BLaER1 treated with 17β-estradiol and CSF1 and Interleukin-3, amounts not matched to agents 10 nM and 100 nM (cell line): ENCODE measurements around the gene TRIM2.

Experiments
- H3K27ac ChIP-seq, 11 experiments: shearing (Covaris generic); formaldehyde crosslinking; 2 replicates each; pipeline ENCODE4 v1.8.1; 2022
- H3K27me3 ChIP-seq, 11 experiments: shearing (Covaris generic); formaldehyde crosslinking; 2 replicates each; pipeline ENCODE4 v1.8.1; 2022
- H3K36me3 ChIP-seq, 11 experiments: shearing (Covaris generic); formaldehyde crosslinking; 2 replicates each; pipeline ENCODE4 v1.8.1; 2022
- H3K4me1 ChIP-seq, 10 experiments: shearing (Covaris generic); formaldehyde crosslinking; 2 replicates each; pipeline ENCODE4 v1.8.1; 2022
- H3K4me2 ChIP-seq, 11 experiments: shearing (Covaris generic); formaldehyde crosslinking; 2 replicates each; pipeline ENCODE4 v1.8.1; 2022
- H3K4me3 ChIP-seq, 10 experiments: shearing (Covaris generic); formaldehyde crosslinking; 2 replicates each; pipeline ENCODE4 v1.8.1; 2022
- H3K9ac ChIP-seq, 11 experiments: shearing (Covaris generic); formaldehyde crosslinking; 2 replicates each; pipeline ENCODE4 v1.8.1; 2022
- H3K9me3 ChIP-seq, 11 experiments: shearing (Covaris generic); formaldehyde crosslinking; replicated peaks in 1 of 11; 2 replicates each; pipeline ENCODE4 v1.8.1; 2022
- H4K20me1 ChIP-seq, 11 experiments: shearing (Covaris generic); formaldehyde crosslinking; 2 replicates each; pipeline ENCODE4 v1.8.1; 2022
- Cebpa-rat ChIP-seq, 11 experiments: shearing (Covaris generic); IDR thresholded peaks; 2 replicates each; pipeline ENCODE4 v1.8.1; 2022

Gene TRIM2

DNA sequence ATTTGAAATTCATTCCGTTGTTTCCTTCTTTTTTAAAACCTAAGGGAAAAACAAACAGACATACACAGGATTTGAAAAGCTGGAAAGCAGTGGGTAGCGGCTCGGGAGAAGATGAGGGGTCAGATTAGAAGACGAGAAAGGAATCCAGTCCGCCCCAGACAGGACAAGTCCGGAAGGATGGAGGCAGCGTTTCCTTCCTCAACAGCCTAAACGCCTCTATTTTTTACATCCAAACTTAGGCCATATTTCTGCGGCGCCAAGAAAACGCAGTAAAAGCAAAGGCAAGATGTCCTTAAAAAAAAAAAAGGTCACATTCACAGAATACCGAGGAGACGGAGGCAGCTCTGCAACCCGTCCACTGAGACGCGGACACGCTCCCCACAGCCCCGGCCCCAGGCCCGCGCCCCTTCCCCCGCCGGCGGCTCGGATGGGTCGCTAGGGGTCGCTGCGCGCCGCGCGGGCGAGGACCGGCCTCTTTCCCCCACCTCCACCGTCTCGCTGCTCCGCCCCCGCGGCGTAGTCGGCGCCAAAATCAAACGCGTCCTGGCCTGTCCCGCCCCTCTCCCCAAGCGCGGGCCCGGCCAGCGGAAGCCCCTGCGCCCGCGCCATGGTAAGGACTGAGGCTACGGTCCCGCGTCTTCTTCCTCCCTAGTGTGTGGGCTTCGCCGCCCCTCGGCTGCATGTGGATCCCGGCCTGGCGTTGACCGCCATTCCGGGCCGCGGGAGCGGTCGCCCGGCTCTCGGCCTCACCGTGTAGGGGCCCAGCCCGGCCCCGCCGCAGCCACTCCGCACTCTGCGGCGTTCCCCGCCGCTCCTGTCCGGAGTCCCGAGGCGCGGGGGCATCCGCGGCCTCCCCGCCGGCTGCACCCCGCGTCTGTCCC, 140.1 kb downstream of the TRIM2 start, which contains the start of gene MND1:
Gene MND1 (plus strand): TSS at position 558 of the 881 bp plus-strand sequence. CDS start 50 bp downstream, at position 608.
- H3K4me1 ChIP-seq, result peaks cover 60 to 84% (median 78%) of the 10 kb centered on the region in 10 experiments
- no peaks in the 10 kb centered on the region; a peak in 1 of 22 replicates for H3K27me3 ChIP-seq
- H3K9ac ChIP-seq, result peak within 1 kb of the TSS; percentile 69 to 98 (median 93)
- H3K27ac ChIP-seq, result peak within 1 kb of the TSS in 10 of 11 experiments; percentile 48 to 97 (median 96); a peak in 20 of 22 replicates
- H3K9me3 ChIP-seq, result 0 out of 22 replicates have a peak, but pooled peaks cover 0 to 5% (median 0%) of the 10 kb centered on the region in 11 experiments
- H3K4me2 ChIP-seq, result peak within 1 kb of the TSS; percentile 77 to 92 (median 87)
- peaks cover 0 to 5% (median 0%) of the 10 kb centered on the region in 11 experiments; a peak in 3 of 22 replicates for H3K36me3 ChIP-seq
- no peak for TF ChIP-seq Cebpa-rat (IDR thresholded peaks at IDR 0.05)
- H4K20me1 ChIP-seq, result no peaks in the 10 kb centered on the region
- H3K4me3 ChIP-seq, result peak within 1 kb of the TSS; percentile 71 to 93 (median 80)

- peak in 1 of 11 experiments; percentile 33; a peak in 1 of 22 replicates for TF ChIP-seq Cebpa-rat (IDR thresholded peaks at IDR 0.05)
- Histone ChIP-seq H3K4me1 (peaks cover 60 to 85% (median 78%) of the 10 kb centered on the region in 10 experiments), H3K27me3 (no peaks in the 10 kb centered on the region; a peak in 1 of 22 replicates), H3K27ac (peak overlapping the region in 10 of 11 experiments; percentile 48 to 97 (median 96); a peak in 20 of 22 replicates), H4K20me1 (no peaks in the 10 kb centered on the region), H3K9ac (peak overlapping the region; percentile 69 to 98 (median 93)), H3K9me3 (no peaks in the 10 kb centered on the region; a peak in 1 of 22 replicates), H3K4me2 (peak overlapping the region; percentile 77 to 92 (median 87)), H3K4me3 (peak overlapping the region; percentile 71 to 93 (median 80)), H3K36me3 (peaks cover 0 to 6% (median 2%) of the 10 kb centered on the region in 11 experiments; a peak in 8 of 22 replicates)
Measured at GRCh38 chr4:153345012-153345981, 141.1 kb downstream of the TRIM2 start.

- peak overlapping the region; percentile 71 to 93 (median 80); a peak in 17 of 20 replicates for H3K4me3 ChIP-seq
- no peaks in the 10 kb centered on the region; a peak in 1 of 22 replicates for H3K27me3 ChIP-seq
- H3K9ac ChIP-seq, result peak overlapping the region in 10 of 11 experiments; percentile 77 to 98 (median 94); a peak in 19 of 22 replicates
- H3K4me2 ChIP-seq, result peak overlapping the region; percentile 77 to 92 (median 87)
- peak overlapping the region in 9 of 11 experiments; percentile 83 to 97 (median 96); a peak in 18 of 22 replicates for H3K27ac ChIP-seq
- H3K4me1 ChIP-seq, result peaks cover 60 to 81% (median 73%) of the 10 kb centered on the region in 10 experiments
- H4K20me1 ChIP-seq, result no peaks in the 10 kb centered on the region
- TF ChIP-seq Cebpa-rat (IDR thresholded peaks at IDR 0.05), result no peak
- H3K36me3 ChIP-seq, result peaks cover 0 to 13% (median 7%) of the 10 kb centered on the region in 11 experiments; a peak in 8 of 22 replicates
- no peaks in the 10 kb centered on the region; a peak in 1 of 22 replicates for H3K9me3 ChIP-seq
Measured at GRCh38 chr4:153346031-153346430, 141.8 kb downstream of the TRIM2 start.

GRCh38 chr4:153346563-153346962, 142.3 kb downstream of the TRIM2 start:
- Histone ChIP-seq H3K27ac (peak overlapping the region in 8 of 11 experiments; percentile 9 to 97 (median 96); a peak in 13 of 22 replicates), H4K20me1 (no peaks in the 10 kb centered on the region), H3K9ac (peak overlapping the region in 9 of 11 experiments; percentile 12 to 98 (median 94); a peak in 15 of 22 replicates), H3K36me3 (peaks cover 0 to 16% (median 10%) of the 10 kb centered on the region in 11 experiments; a peak in 12 of 22 replicates), H3K4me1 (peaks cover 55 to 76% (median 68%) of the 10 kb centered on the region in 10 experiments), H3K9me3 (no peaks in the 10 kb centered on the region; a peak in 1 of 22 replicates), H3K27me3 (no peaks in the 10 kb centered on the region; a peak in 1 of 22 replicates), H3K4me2 (peak overlapping the region; percentile 20 to 92 (median 87); a peak in 21 of 22 replicates), H3K4me3 (peak overlapping the region in 7 of 10 experiments; percentile 71 to 93 (median 81); a peak in 10 of 20 replicates)
- no peak for TF ChIP-seq Cebpa-rat (IDR thresholded peaks at IDR 0.05)

DNA sequence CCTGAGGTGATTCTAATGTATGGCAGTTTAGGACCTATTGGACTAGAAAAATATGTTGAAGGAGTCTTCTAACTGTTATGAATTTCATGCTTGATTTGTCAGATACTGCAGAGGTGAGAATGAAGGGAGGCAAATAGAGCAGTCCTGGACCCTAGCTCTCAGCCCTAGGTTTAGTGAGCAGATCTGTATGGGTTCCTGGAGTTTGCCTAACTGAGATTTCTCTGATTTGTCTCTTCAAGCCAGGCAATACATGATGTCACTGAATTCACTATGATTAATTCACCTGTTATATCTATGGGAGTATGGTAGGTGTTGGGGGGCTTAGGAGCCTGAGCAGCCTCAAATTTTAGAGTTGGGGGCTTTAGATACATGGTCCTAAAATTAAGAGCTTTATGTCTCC, 142.9 kb downstream of the TRIM2 start:
- no peak for TF ChIP-seq Cebpa-rat (IDR thresholded peaks at IDR 0.05)
- Histone ChIP-seq H3K4me1 (peaks cover 49 to 70% (median 62%) of the 10 kb centered on the region in 10 experiments), H4K20me1 (no peaks in the 10 kb centered on the region), H3K36me3 (peaks cover 0 to 22% (median 16%) of the 10 kb centered on the region in 11 experiments; a peak in 13 of 22 replicates), H3K9ac (peak overlapping the region in 9 of 11 experiments; percentile 12 to 98 (median 94); a peak in 15 of 22 replicates), H3K27ac (peak overlapping the region in 7 of 11 experiments; percentile 9 to 97 (median 95); a peak in 10 of 22 replicates), H3K27me3 (no peaks in the 10 kb centered on the region; a peak in 1 of 22 replicates), H3K4me2 (peak overlapping the region; percentile 20 to 92 (median 87); a peak in 21 of 22 replicates), H3K4me3 (peak overlapping the region in 7 of 10 experiments; percentile 71 to 93 (median 81); a peak in 10 of 20 replicates), H3K9me3 (no peaks in the 10 kb centered on the region; a peak in 1 of 22 replicates)

- Histone ChIP-seq H3K36me3 (peaks cover 0 to 30% (median 23%) of the 10 kb centered on the region in 11 experiments; a peak in 14 of 22 replicates), H4K20me1 (no peaks in the 10 kb centered on the region), H3K9ac (peak overlapping the region in 6 of 11 experiments; percentile 92 to 98 (median 94); a peak in 10 of 22 replicates), H3K27me3 (no peaks in the 10 kb centered on the region; a peak in 1 of 22 replicates), H3K9me3 (no peaks in the 10 kb centered on the region; a peak in 1 of 22 replicates), H3K4me3 (peak overlapping the region in 3 of 10 experiments; percentile 71 to 81 (median 78); a peak in 2 of 20 replicates), H3K4me1 (peaks cover 40 to 62% (median 53%) of the 10 kb centered on the region in 10 experiments), H3K4me2 (peak overlapping the region; percentile 45 to 92 (median 87); a peak in 21 of 22 replicates), H3K27ac (peak overlapping the region in 6 of 11 experiments; percentile 94 to 97 (median 96); a peak in 8 of 22 replicates)
- no peak for TF ChIP-seq Cebpa-rat (IDR thresholded peaks at IDR 0.05)
Measured at GRCh38 chr4:153348006-153348405, 143.8 kb downstream of the TRIM2 start.

- peaks cover 0 to 39% (median 29%) of the 10 kb centered on the region in 11 experiments; a peak in 15 of 22 replicates for H3K36me3 ChIP-seq
- H3K27ac ChIP-seq, result peak overlapping the region in 1 of 11 experiments; percentile 16; a peak in 1 of 22 replicates
- no peaks in the 10 kb centered on the region; a peak in 1 of 22 replicates for H3K9me3 ChIP-seq
- TF ChIP-seq Cebpa-rat (IDR thresholded peaks at IDR 0.05), result no peak
- H4K20me1 ChIP-seq, result no peaks in the 10 kb centered on the region
- peak overlapping the region in 9 of 11 experiments; percentile 24 to 92 (median 66); a peak in 17 of 22 replicates for H3K4me2 ChIP-seq
- no peak overlapping the region for H3K9ac ChIP-seq
- peak overlapping the region in 1 of 10 experiments; percentile 3; a peak in 1 of 20 replicates for H3K4me3 ChIP-seq
- H3K27me3 ChIP-seq, result no peaks in the 10 kb centered on the region; a peak in 1 of 22 replicates
- peaks cover 30 to 51% (median 42%) of the 10 kb centered on the region in 10 experiments for H3K4me1 ChIP-seq
Measured at GRCh38 chr4:153349206-153349805, 145.1 kb downstream of the TRIM2 start.
